RWPE1 (cell line): Measurements from ENCODE around the gene ADORA2A.

Source experiments
- CTCF ChIA-PET: fragments of 350-600 bp; sonication (Branson Sonifier 250); formaldehyde crosslinking; extraction: SDS; loops from one replicate; lab custom pipeline; 2021; lab: Yijun Ruan, JAX
- POLR2A ChIA-PET: fragments of 400-600 bp; formaldehyde crosslinking; extraction: SDS; loops from one replicate; lab custom pipeline; 2020; ENCODE audit warnings: antibody characterized with exemption; ENCODE audit not compliant: low non-redundant PET; lab: Yijun Ruan, JAX
- DNase-seq: peaks from one replicate; pipeline ENCODE4 v3.0.0; 2012; ENCODE audit warnings: low spot score
- H3K27ac ChIP-seq: fragments of 450-650 bp; 2 replicates; pipeline ENCODE4 v1.5.1; 2017
- CTCF ChIP-seq: fragments of 450-650 bp; conservative IDR thresholded peaks from 2 replicates; pipeline ENCODE4 v1.5.1; 2017; ENCODE audit warnings: low read depth, mild to moderate bottlenecking

Gene ADORA2A

DNA sequence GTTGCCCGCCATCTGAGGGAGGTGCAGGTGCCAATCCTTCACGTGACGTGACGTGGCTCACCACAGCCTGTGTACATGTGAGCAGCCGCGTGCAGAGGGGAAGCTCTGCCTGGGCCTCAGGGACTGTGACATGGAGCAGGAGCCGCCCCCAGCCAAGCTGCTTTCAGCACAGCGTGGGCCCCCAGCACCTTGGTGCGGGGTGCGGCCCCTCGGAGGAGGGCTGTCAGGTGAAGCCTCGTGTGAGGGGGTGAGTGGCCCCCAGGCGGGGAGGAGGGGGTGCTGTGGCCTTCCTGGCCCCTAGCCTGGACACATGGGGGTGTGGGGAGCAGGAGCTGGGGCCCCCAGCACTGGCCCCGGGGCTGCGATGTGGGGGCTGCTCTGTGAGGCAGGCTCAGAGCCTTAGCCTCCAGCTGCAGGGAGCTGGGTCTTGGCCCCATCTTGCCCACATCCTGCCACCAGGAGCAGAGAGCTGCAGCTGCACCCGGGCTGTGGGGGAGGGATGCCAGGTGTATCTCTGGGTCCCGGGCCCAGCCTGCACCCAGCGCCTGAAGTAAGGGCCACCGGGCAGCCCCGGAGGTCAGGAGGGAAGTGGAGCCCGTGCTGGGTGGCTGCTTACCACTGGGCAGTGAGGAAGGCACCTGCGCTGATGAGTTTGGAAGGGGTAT, at the start of gene ADORA2A:
Gene ADORA2A (plus strand): TSS at position 100 of the 665 bp plus-strand sequence. CDS start 5,806 bp downstream, outside the sequence.
- TF ChIP-seq CTCF, result no peak
- DNase-seq, result no peak
- ChIA-PET CTCF (no interaction called here), POLR2A (no interaction called here)
- no peak within 1 kb of the TSS for H3K27ac ChIP-seq

GRCh38 chr22:24379536-24379935, 47.9 kb upstream of the ADORA2A start:
- no peak for TF ChIP-seq CTCF
- DNase-seq, result no peak
- ChIA-PET CTCF (interaction anchor here (0.7 kb wide), 1 partner anchor 34 kb away, joined by 5 read pairs; no protein-coding TSS in a partner anchor), POLR2A (no interaction called here)
- H3K27ac ChIP-seq, result no peak overlapping the region

- POLR2A ChIA-PET, result no interaction called here
- H3K27ac ChIP-seq, result no peak overlapping the region
- TF ChIP-seq CTCF, result no peak
- no peak for DNase-seq
- CTCF ChIA-PET, result interaction anchor here (0.7 kb wide), 2 partner anchors 14 to 35 kb away, joined by 3 to 5 read pairs; no protein-coding TSS in a partner anchor
Measured at GRCh38 chr22:24380220-24380904, 47.0 kb upstream of the ADORA2A start.

DNA sequence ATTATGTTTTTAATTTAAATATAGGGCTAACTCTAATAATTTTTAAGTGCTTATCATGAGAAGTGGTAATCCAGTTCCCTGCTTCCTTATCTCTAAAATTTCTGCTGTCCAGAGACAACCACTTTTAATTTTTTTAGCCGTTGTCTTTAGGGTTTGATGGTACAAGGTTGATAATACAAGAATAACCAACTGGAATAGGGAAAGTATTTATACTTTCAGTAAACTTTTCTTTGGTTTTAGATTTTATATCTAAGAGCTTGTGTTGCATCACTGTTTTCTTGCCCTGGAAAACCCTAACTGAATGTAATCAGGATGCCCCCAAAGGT, 46.5 kb upstream of the ADORA2A start:
- H3K27ac ChIP-seq, result no peak overlapping the region
- DNase-seq, result no peak
- POLR2A ChIA-PET, result no interaction called here
- no peak for TF ChIP-seq CTCF
- CTCF ChIA-PET, result interaction anchor here (0.7 kb wide), 1 partner anchor 14 kb away, joined by 3 read pairs; no protein-coding TSS in a partner anchor

- ChIA-PET POLR2A (no interaction called here), CTCF (no interaction called here)
- TF ChIP-seq CTCF, result no peak
- DNase-seq, result no peak
- no peak overlapping the region for H3K27ac ChIP-seq
Measured at GRCh38 chr22:24383061-24383460, 44.3 kb upstream of the ADORA2A start.

DNA sequence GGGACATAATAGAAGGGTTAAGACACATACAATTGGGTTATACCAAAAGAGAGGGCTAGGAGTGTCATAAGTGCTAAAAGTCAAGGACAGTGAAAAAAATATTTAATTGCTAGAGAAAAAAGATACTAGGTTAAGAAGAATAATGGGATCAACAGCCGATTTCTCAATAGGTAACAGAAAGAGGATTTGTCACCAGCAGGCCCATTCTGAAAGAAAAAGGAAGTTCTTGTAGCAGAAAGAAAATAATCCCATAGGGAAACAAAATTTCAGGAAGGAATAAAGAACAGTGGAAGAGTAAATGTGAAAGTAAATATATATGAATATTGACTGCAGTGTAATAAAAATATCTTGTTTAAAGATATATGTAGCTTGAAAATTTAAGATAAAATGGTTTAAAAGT, 43.3 kb upstream of the ADORA2A start:
- ChIA-PET POLR2A (no interaction called here), CTCF (no interaction called here)
- DNase-seq, result no peak
- H3K27ac ChIP-seq, result no peak overlapping the region
- no peak for TF ChIP-seq CTCF
